Stimulated activated effector memory CD8-positive, alpha-beta T cell treated with anti-CD3 and anti-CD28 coated beads, Interleukin-12 subunit alpha, Interleukin-12 subunit beta, amount 100 ng/mL, for 72 hours (primary cell): ENCODE results near the gene CIART.
"Not testable (repeated sequence)": the region's sequence is repeated elsewhere in the genome, so short reads cannot be mapped to it uniquely, and the experiment has no call there.

Experiments used
- ATAC-seq: fragments of 150-1000 bp; cut with Tn5 transposase; 2 replicates; pipeline ENCODE4 v1.10.0; 2021
- DNase-seq, 2 donors: peaks; one replicate each; pipeline ENCODE4 v3.0.0; 2021 to 2022; ENCODE audit warnings: low spot score in 2 of 2
- H3K27ac Mint-ChIP-seq: one replicate; pipeline ENCODE4 v1.8.0; 2022; ENCODE audit warnings: mild to moderate bottlenecking, mixed read lengths
- H3K36me3 Mint-ChIP-seq: one replicate; pipeline ENCODE4 v1.8.0; 2022; ENCODE audit warnings: mild to moderate bottlenecking, mixed read lengths
- H3K4me1 Mint-ChIP-seq: one replicate; pipeline ENCODE4 v1.8.0; 2022; ENCODE audit warnings: mixed read lengths
- H3K4me3 Mint-ChIP-seq: one replicate; pipeline ENCODE4 v1.8.0; 2022; ENCODE audit warnings: mild to moderate bottlenecking, mixed read lengths
- H3K9me3 Mint-ChIP-seq: one replicate; pipeline ENCODE4 v1.8.0; 2022; ENCODE audit warnings: mixed read lengths

Gene CIART

DNA sequence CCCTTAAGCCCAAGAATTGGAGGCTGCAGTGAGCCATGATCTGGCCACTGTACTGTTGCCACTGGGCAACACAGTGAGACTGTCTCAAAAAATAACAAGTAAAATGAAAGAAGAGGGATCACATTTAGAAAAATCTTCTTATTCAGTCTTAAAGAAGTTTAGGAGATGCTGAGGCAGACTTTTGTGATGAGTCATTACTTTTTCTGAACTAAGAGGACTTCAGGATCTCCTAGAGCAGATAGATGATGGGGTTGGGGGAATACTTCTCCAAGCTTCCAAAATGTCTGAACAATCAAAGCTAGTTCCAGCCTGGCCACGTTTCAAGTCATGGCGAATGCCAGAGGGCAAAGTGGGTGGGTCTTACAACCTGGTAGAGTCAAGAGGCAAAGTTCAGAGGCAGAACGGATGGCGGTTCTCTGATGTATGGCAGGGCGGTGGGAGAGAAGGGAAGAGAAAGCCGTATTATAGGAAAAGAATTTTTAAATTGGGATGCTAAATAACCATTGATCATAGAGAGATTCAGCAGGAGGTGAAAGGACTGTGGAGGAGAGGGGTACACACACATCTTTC is 2.1 kb upstream of the CIART start:
- DNase-seq (no peak), ATAC-seq (no peak)
- Mint-ChIP-seq H3K36me3 (no peaks in the 10 kb centered on the region), H3K4me3 (peak overlapping the region; percentile 75), H3K27ac (peak overlapping the region; percentile 35), H3K9me3 (no peaks in the 10 kb centered on the region), H3K4me1 (peaks cover 30% of the 10 kb centered on the region)

GRCh38 chr1:150281221-150281757 is 1.1 kb upstream of the CIART start:
- DNase-seq (peak in 1 of 2 donors; percentile 76), ATAC-seq (peak; percentile 67)
- no peaks in the 10 kb centered on the region for H3K9me3 Mint-ChIP-seq
- no peaks in the 10 kb centered on the region for H3K36me3 Mint-ChIP-seq
- H3K4me1 Mint-ChIP-seq, result peaks cover 30% of the 10 kb centered on the region
- peak overlapping the region; percentile 75 for H3K27ac Mint-ChIP-seq
- H3K4me3 Mint-ChIP-seq, result peak overlapping the region; percentile 75

GRCh38 chr1:150282558-150282958 is 204 bp downstream of the CIART start:
- ATAC-seq, result no peak

DNA sequence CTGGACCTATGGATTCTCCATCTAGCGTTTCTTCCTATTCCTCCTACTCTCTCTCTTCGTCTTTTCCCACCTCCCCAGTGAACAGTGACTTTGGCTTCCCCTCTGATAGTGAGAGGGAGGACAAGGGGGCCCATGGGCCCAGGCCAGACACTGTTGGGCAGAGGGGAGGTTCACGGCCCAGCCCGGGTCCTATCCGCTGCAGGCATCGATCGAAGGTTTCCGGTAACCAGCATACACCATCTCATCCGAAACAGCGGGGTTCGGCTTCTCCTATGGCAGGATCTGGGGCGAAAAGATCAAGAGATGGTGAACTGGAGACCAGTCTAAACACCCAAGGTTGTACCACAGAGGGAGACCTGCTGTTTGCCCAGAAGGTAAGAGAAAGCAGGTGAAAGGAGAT is 906 bp downstream of the CIART start:
- no peaks in the 10 kb centered on the region for H3K9me3 Mint-ChIP-seq
- peak overlapping the region; percentile 75 for H3K4me3 Mint-ChIP-seq
- no peak for DNase-seq
- peaks cover 30% of the 10 kb centered on the region for H3K4me1 Mint-ChIP-seq
- H3K36me3 Mint-ChIP-seq, result no peaks in the 10 kb centered on the region
- ATAC-seq, result no peak
- no peak overlapping the region for H3K27ac Mint-ChIP-seq

More at GRCh38 chr1:150282558-150282958, 204 bp downstream of the CIART start:
- Mint-ChIP-seq H3K36me3 (no peaks in the 10 kb centered on the region), H3K4me1 (peaks cover 30% of the 10 kb centered on the region), H3K9me3 (no peaks in the 10 kb centered on the region), H3K27ac (peak overlapping the region; percentile 75), H3K4me3 (peak overlapping the region; percentile 75)
- no peak for DNase-seq

GRCh38 chr1:150288382-150288781 is 6.0 kb downstream of the CIART start:
- Mint-ChIP-seq H3K9me3 (no peaks in the 10 kb centered on the region), H3K4me3 (no peak overlapping the region), H3K27ac (no peak overlapping the region), H3K4me1 (peaks cover 7% of the 10 kb centered on the region), H3K36me3 (peaks cover 4% of the 10 kb centered on the region)
- DNase-seq, result no peak
- ATAC-seq, result no peak

- H3K4me3 Mint-ChIP-seq, result no peak overlapping the region
- no peak for ATAC-seq
- no peaks in the 10 kb centered on the region for H3K9me3 Mint-ChIP-seq
- no peak for DNase-seq
- H3K27ac Mint-ChIP-seq, result no peak overlapping the region
- H3K4me1 Mint-ChIP-seq, result peaks cover 8% of the 10 kb centered on the region
- peaks cover 4% of the 10 kb centered on the region for H3K36me3 Mint-ChIP-seq
Measured at GRCh38 chr1:150288822-150289221, 6.5 kb downstream of the CIART start.

- Mint-ChIP-seq H3K9me3 (no peaks in the 10 kb centered on the region), H3K4me1 (peaks cover 27% of the 10 kb centered on the region), H3K27ac (peak within 1 kb of the TSS; percentile 96), H3K36me3 (peaks cover 44% of the 10 kb centered on the region), H3K4me3 (peak within 1 kb of the TSS; percentile 82)
- ATAC-seq, result peak; percentile 100
- peak; percentile 68 to 92 for DNase-seq
Measured at GRCh38 chr1:150293433-150294253, 11.3 kb downstream of the CIART start, which contains the start of gene MRPS21. Gene MRPS21 (plus strand): TSS chr1:150293861. CDS start chr1:150294367, 506 bp downstream.

GRCh38 chr1:150295476-150295875 is 13.1 kb downstream of the CIART start:
- peak overlapping the region; percentile 46 for H3K27ac Mint-ChIP-seq
- no peaks in the 10 kb centered on the region for H3K9me3 Mint-ChIP-seq
- peaks cover 63% of the 10 kb centered on the region for H3K36me3 Mint-ChIP-seq
- peaks cover 27% of the 10 kb centered on the region for H3K4me1 Mint-ChIP-seq
- ATAC-seq (no peak), DNase-seq (no peak)
- peak overlapping the region; percentile 82 for H3K4me3 Mint-ChIP-seq

DNA sequence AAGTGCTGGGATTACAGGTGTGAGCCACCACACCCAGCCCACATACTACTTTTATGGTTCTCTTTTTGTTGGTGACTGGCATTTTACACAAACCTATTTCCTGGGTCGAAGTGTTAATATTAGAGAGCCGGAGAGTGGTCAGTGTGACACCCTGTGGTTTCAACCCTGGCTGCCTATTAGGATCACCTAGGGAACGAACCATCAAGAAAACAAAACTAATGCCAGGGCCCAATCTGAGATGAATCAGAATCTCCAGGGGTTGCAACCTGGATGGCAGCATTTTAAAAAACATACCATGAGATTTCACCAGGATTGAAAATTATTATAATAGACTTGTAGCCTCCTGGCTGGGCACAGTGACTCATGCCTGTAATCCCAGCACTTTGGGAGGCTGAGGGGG is 17.4 kb downstream of the CIART start:
- Mint-ChIP-seq H3K4me3 (no peak overlapping the region), H3K36me3 (peaks cover 100% of the 10 kb centered on the region), H3K9me3 (no peaks in the 10 kb centered on the region), H3K4me1 (peaks cover 19% of the 10 kb centered on the region), H3K27ac (peak overlapping the region; percentile 14)
- DNase-seq, result no peak
- no peak for ATAC-seq

DNA sequence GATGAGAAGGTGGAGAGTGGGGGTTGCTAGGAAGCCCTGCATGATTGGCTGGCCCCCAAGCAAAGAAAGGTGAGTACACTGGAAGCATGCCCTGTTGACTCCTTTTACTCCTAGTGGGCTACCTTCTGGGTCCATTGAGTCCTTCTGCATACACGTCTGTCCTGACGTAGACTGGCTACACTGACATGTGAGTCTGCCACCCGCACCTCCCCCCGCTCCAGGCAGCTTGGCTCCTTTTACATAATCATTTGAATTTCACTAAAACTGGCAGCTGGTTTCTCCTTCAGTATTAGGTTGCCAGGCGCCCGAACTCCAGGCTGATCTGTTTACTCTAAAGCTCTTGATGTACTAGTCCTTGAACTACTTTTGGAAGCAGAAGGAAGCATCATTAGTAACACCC is 20.0 kb downstream of the CIART start:
- Mint-ChIP-seq H3K9me3 (no peaks in the 10 kb centered on the region), H3K4me1 (no peaks in the 10 kb centered on the region), H3K36me3 (peaks cover 100% of the 10 kb centered on the region), H3K4me3 (no peak overlapping the region), H3K27ac (peak overlapping the region; percentile 13)
- DNase-seq (no peak), ATAC-seq (no peak)

DNA sequence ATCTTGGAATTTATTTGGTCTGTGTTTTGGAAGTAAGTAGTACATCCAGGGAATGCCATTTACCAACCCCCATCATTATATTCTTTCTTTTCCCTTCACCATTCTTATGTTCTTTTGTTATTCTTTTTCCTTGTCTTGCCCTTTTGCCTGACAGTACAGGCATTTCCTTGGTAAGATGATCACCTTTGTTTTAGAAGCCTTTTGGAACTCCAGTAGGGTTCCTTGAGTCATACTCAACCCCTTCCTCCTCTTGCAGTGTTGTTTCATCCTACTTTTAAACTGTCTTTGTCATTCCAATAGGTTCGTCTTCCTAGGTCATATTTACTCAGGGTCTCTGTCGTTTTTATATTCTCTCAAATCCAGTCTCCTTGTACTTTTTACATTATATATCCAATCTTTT is 20.5 kb downstream of the CIART start:
- DNase-seq, result no peak
- Mint-ChIP-seq H3K27ac (no peak overlapping the region), H3K9me3 (no peaks in the 10 kb centered on the region), H3K4me1 (no peaks in the 10 kb centered on the region), H3K36me3 (peaks cover 100% of the 10 kb centered on the region), H3K4me3 (no peak overlapping the region)
- ATAC-seq, result no peak

DNA sequence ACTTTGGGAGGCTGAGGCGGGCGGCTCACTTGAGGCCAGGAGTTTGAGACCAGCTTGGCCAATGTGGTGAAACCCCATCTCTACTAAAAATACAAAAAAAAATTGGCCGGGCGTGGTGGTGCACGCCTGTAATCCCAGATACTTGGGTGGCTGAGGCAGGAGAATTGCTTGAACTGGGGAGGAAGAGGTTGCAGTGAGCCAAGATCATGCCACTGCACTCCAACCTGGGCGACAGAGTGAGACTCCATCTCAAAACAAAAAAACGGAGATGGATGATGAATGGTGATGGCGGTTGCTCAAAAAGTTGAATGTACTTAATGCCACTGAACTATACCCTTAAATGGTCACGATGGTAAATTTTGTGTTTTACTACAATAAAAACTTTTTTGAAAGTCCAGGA is 26.2 kb downstream of the CIART start:
- H3K4me3 Mint-ChIP-seq, DNase-seq, ATAC-seq, H3K4me1 Mint-ChIP-seq, H3K9me3 Mint-ChIP-seq, H3K27ac Mint-ChIP-seq: not testable (repeated sequence)
- peaks cover 63% of the 10 kb centered on the region for H3K36me3 Mint-ChIP-seq

DNA sequence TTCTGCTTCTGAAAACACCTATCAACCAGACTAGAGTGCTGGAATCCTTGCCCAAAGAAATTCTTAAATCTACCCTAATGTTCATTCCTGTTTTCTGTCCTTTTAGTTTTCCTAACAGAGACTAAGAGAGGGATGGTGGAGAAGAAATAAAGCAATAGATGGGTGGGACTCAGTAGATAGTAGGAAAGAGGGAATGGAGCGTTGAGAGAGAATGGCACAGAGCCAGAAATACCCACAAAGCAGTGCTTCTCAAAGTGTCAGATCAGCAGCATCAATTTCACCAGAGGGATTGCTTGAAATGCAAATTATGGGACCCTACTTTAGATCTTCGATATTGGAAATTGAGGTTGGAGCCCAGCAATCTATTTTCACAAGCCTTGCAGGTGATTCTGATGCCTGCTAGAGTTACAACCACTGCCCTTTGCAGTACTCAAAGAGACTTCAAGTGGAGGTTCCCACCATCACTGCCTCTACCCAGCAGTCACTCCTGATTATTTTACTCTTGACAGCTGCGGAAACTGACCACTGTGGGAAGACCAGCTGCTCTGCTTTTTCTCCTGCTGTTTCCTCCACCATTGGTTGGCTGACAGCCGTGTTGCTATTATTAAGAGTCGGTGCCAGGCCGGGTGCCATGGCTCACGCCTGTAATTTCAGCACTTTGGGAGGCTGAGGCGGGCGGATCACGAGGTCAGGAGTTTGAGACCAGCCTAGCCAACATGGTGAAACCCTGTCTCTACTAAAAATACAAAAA is 27.6 kb downstream of the CIART start:
- DNase-seq (no peak), ATAC-seq (no peak)
- Mint-ChIP-seq H3K4me1 (no peaks in the 10 kb centered on the region), H3K9me3 (no peaks in the 10 kb centered on the region), H3K36me3 (peaks cover 50% of the 10 kb centered on the region), H3K4me3 (no peak overlapping the region), H3K27ac (no peak overlapping the region)

DNA sequence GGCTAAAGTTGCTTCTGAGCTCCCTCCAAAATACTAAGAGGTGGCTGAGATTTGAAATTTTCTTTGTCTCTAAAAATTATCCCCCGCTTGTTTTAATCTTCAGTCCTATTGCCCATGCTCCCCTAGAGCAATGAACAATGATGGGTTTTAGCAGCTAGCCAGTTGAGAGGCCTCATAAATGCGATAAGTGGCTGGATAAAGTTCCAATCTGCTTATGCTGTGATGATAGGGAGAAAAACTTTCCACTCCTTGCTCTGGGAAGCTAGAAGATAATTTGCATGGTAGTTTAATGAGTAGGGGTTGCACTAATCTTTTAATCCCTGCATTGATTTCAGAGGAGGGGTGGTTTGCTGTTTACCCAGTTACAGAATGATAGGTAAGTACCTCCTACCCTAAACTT is 29.4 kb downstream of the CIART start:
- H3K27ac Mint-ChIP-seq, result no peak overlapping the region
- no peak overlapping the region for H3K4me3 Mint-ChIP-seq
- H3K4me1 Mint-ChIP-seq, result no peaks in the 10 kb centered on the region
- peaks cover 31% of the 10 kb centered on the region for H3K36me3 Mint-ChIP-seq
- no peaks in the 10 kb centered on the region for H3K9me3 Mint-ChIP-seq
- ATAC-seq (no peak), DNase-seq (no peak)

GRCh38 chr1:150314691-150315090 is 32.3 kb downstream of the CIART start:
- ATAC-seq, H3K36me3 Mint-ChIP-seq, H3K4me3 Mint-ChIP-seq, H3K9me3 Mint-ChIP-seq, H3K27ac Mint-ChIP-seq, DNase-seq, H3K4me1 Mint-ChIP-seq: not testable (repeated sequence)
